Fibroblast of villous mesenchyme (primary cell): ENCODE results near the gene TTK. TPM values are rescaled to one million over a fixed set of nuclear protein-coding genes. Genes with fewer than 3 reads are reported as not detected.

Experiments used
- DNase-seq: peaks from one replicate; pipeline ENCODE4 v3.0.0-alpha.2; 2010; ENCODE audit warnings: low read depth
- H3K4me3 ChIP-seq: 2 replicates; pipeline ENCODE4 v1.5.1; 2011; ENCODE audit warnings: low read depth, mild to moderate bottlenecking, low read length
- total RNA-seq: library from RNA; depleted of rRNA; stranded (reverse); fragments of >200 nt; gene quantifications from 2 replicates; pipeline ENCODE4 v1.2.3, GENCODE V29; 2012
- TF ChIP-seq, protein P1 (sequence below): IDR thresholded peaks from 2 replicates; pipeline ENCODE4 v1.5.1; 2012; ENCODE audit warnings: low read depth, mild to moderate bottlenecking, low read length; ENCODE audit not compliant: insufficient read depth

TTK gene
- total RNA-seq = 13.9 and 27.6 TPM in 2 replicates

DNA sequence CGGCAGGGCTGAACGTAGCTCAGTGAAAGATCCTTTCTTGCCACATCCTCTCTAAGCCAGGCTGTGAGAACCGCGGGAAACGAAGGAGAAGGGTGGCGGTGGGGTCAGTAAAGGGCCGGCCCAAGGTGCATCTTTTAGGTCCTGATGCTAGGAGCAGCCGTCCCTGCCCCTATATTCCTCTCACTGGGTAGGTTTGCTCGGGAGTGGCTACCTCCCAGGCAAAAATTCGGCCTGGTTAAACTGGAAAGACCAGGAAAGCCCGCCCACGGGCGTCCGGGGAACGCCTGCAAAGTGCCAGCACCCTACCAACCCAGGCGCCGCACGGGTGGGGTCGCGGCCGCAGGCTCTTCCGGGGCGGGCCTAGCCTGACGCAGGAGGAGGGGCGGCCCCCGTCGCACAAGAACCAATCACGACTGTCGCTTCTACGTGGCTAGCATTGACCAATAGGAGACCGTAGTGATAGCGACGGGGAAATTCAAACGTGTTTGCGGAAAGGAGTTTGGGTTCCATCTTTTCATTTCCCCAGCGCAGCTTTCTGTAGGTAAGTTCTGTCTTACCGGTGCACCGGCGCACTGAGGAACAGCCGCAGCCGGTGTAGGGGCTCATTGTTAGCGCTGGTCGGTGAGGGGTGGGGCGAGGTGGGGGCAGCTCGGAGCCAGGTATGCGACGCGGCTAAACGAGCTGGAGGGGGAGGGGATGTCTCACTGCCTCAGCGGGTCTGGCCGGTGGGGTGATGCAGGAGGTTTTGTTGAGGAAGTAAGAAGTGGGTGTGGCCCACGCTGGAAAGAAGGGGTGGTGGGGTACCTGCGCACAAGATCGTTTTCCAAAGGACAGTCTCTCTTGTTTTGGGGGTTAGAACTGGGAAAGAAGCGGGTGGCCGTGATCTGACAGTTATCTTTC is at the start of gene TTK:
Gene TTK, plus strand, starts transcription at position 477 of the 900 bp plus-strand sequence. CDS start 1,195 bp downstream, outside the sequence.
- peak; percentile 96 for DNase-seq
- peak within 1 kb of the TSS; percentile 94 for H3K4me3 ChIP-seq
- TF ChIP-seq, protein P1, sequence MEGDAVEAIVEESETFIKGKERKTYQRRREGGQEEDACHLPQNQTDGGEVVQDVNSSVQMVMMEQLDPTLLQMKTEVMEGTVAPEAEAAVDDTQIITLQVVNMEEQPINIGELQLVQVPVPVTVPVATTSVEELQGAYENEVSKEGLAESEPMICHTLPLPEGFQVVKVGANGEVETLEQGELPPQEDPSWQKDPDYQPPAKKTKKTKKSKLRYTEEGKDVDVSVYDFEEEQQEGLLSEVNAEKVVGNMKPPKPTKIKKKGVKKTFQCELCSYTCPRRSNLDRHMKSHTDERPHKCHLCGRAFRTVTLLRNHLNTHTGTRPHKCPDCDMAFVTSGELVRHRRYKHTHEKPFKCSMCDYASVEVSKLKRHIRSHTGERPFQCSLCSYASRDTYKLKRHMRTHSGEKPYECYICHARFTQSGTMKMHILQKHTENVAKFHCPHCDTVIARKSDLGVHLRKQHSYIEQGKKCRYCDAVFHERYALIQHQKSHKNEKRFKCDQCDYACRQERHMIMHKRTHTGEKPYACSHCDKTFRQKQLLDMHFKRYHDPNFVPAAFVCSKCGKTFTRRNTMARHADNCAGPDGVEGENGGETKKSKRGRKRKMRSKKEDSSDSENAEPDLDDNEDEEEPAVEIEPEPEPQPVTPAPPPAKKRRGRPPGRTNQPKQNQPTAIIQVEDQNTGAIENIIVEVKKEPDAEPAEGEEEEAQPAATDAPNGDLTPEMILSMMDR = no peak

DNA sequence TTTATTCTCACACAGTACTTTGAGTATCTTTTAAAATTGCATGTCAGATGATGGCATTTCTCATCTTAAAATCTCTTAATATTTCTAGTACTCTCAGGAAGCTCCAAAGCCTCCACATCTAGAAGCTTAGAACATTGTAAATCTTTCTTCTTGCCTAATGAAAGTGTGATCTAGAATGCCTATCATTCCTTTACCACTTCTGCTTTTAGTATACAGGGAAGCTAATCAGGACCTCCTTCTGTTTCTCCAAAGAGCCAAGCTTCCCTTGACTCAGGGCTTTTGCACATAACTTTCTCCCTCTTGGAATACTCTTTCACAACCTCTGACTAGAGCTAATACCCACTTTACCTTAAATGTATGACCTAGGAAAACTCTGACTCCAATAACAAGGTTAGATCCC is 49.6 kb upstream of the TTK start:
- no peak overlapping the region for H3K4me3 ChIP-seq
- no peak for DNase-seq
- TF ChIP-seq, protein P1 = no peak

DNA sequence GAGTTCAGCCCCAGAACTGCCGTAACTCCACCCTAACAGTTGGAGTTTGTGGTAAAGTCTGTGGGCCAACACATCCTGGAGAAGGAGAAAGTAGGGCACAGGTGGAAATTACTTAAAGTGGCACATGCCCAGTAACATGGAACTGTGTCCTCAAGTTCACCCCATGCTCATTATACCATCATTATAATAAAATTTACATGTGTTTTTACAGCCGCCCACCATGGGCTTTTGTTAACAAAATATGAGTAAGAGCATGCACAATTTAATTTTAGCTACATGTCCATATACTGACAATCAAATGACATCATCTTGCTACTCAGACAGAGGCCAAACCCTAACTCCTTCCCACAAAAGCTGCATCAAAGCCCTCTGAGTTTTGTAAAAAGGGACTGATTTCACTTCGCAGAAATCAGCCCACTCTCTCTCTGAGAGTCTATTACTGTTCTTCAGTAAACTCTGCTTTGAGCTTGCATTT is 39.8 kb upstream of the TTK start:
- DNase-seq = no peak
- no peak overlapping the region for H3K4me3 ChIP-seq
- TF ChIP-seq, protein P1 = no peak

DNA sequence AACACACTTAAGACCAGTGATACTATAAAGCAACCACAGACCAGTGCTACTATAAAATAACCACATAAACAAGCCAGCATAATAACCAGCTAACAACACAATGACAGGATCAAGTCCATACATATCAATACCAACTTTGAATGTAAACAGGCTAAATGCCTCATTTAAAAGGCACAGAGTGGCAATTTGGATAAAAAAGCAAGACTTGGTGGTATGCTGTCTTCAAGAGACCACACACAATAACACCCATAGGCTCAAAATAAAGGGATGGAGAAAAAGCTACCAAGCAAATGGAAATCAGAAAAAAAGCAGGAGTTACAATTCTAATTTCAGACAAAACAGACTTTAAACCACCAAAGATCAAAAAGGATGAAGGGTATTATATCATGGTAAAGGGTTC is 37.3 kb upstream of the TTK start:
- no peak for DNase-seq
- TF ChIP-seq, protein P1 = no peak
- no peak overlapping the region for H3K4me3 ChIP-seq

DNA sequence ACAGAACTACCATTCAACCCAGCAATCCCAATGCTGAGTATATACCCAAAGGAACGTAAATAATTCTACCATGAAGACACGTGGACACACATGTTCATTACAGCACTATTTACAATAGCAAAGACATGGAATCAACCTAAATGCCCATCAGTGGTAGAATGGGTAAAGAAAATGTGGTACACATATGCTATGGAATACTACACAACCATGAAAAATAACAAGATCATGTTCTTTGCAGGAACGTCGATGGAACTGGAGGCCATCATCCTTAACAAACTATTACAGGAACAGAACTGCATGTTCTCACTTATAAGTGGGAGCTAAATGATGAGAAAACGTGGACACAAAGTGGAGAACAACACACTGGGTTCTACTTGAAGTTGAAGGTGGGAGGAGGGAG is 34.7 kb upstream of the TTK start:
- no peak for DNase-seq
- TF ChIP-seq, protein P1 = no peak
- no peak overlapping the region for H3K4me3 ChIP-seq

DNA sequence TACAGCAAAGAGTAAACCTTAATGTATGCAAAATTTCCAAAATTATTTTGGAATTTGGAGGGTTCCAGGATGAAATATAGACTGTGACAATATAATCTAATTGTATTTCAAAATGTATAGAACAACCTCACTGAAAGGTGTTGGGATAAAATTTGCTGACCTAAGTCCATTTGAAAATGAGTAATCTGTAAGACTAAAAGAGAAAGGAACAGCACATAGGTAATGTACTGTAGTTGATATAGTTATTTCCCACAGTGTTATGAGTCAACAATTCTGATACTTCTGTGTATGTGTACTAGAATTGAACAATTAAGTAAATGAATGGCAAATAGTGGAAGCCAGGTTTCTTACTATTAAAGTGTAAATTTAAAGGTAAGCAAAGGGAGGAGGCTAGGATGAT is 33.3 kb upstream of the TTK start:
- H3K4me3 ChIP-seq = no peak overlapping the region
- no peak for DNase-seq
- TF ChIP-seq, protein P1 = no peak
